Mammary epithelial cell (primary cell): ENCODE measurements around the gene PRAMEF10.
"Not testable (repeated sequence)": the region's sequence is repeated elsewhere in the genome, so short reads cannot be mapped to it uniquely, and the experiment has no call there.

Experiments used
- EZH2 ChIP-seq: IDR thresholded peaks from 2 replicates; pipeline ENCODE4 v1.6.1; 2012; ENCODE audit warnings: low read length, inconsistent platforms, borderline replicate concordance
- TF ChIP-seq, protein P1 (sequence below), 2 donors: IDR thresholded peaks in 1 of 2; conservative IDR thresholded peaks in 1 of 2; 2 replicates each; pipeline ENCODE4 v1.5.1; 2011 to 2012; ENCODE audit warnings: inconsistent platforms in 2 of 2, low read length in 2 of 2, mild to moderate bottlenecking in 2 of 2, control low read depth in 1 of 2, low read depth in 1 of 2; ENCODE audit not compliant: insufficient read depth in 1 of 2; ENCODE audit errors: extremely low read depth in 1 of 2

DNA sequence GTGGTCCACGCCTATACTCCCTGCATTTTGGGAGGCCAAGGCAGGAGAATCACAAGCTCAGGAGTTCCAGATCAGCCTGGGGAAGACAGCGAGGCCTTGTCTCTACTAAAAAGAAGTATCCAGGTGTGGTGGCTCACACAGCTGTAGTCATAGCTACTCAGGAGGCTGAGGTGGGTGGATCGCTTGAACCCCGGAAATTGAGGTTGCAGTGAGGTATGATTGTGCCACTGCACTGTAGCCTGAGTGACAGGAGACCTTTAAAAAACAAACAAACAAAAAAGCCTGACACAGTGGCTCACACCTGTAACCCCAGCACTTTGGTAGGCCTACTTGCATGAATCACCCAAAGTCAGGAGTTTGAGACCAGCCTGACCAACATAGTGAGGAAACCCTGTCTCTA, 19.6 kb downstream of the PRAMEF10 start:
- TF ChIP-seq, protein P1, sequence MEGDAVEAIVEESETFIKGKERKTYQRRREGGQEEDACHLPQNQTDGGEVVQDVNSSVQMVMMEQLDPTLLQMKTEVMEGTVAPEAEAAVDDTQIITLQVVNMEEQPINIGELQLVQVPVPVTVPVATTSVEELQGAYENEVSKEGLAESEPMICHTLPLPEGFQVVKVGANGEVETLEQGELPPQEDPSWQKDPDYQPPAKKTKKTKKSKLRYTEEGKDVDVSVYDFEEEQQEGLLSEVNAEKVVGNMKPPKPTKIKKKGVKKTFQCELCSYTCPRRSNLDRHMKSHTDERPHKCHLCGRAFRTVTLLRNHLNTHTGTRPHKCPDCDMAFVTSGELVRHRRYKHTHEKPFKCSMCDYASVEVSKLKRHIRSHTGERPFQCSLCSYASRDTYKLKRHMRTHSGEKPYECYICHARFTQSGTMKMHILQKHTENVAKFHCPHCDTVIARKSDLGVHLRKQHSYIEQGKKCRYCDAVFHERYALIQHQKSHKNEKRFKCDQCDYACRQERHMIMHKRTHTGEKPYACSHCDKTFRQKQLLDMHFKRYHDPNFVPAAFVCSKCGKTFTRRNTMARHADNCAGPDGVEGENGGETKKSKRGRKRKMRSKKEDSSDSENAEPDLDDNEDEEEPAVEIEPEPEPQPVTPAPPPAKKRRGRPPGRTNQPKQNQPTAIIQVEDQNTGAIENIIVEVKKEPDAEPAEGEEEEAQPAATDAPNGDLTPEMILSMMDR (conservative IDR thresholded peaks at IDR 0.05 in 1 of 2, IDR thresholded peaks at IDR 0.05 in 1 of 2; ENCODE audit: extremely low read depth in 1 of 2, insufficient read depth in 1 of 2, low read depth in 1 of 2, low read length in 2 of 2): not testable (repeated sequence)
- not testable (repeated sequence) for TF ChIP-seq EZH2
